GM12878 (cell line): ENCODE measurements around the gene CLTCL1. TPM values are rescaled to one million over a fixed set of nuclear protein-coding genes. Genes with fewer than 3 reads are reported as not detected.

Source experiments
- ATAC-seq: fragments of 200-7000 bp; cut with Tn5 transposase; 3 replicates; pipeline ENCODE4 v1.9.1; 2020; ENCODE audit warnings: mild to moderate bottlenecking, moderate library complexity
- BruUV-seq: library from RNA; stranded (reverse); fragments of 400-500 nt; replicated peaks from 2 replicates; lab custom pipeline; 2021; lab: Mats Ljungman, UMichigan
- CTCF ChIA-PET: fragments of 300-600 bp; sonication (Branson Sonifier 250); formaldehyde crosslinking; extraction: SDS; loops from one replicate; lab custom pipeline; 2021; ENCODE audit warnings: inconsistent platforms; lab: Yijun Ruan, JAX
- POLR2A ChIA-PET: fragments of 350-600 bp; formaldehyde crosslinking; extraction: SDS; loops from one replicate; lab custom pipeline; 2021; ENCODE audit warnings: inconsistent platforms; lab: Charles Lee
- RAD21 ChIA-PET: fragments of 300-600 bp; sonication (Branson Sonifier 250); formaldehyde crosslinking; loops from one replicate; lab custom pipeline; 2023; ENCODE audit warnings: antibody characterized with exemption; ENCODE audit not compliant: unreplicated experiment; lab: Charles Lee
- SMC1A ChIA-PET: fragments of 300-600 bp; sonication (Branson Sonifier 250); formaldehyde crosslinking; loops from one replicate; lab custom pipeline; 2023; ENCODE audit not compliant: unreplicated experiment, uncharacterized antibody; lab: Charles Lee
- DNase-seq: peaks from one replicate; pipeline ENCODE4 v3.0.0-alpha.2; 2011; ENCODE audit warnings: low read depth, low spot score
- FAIRE-seq: peaks from 3 replicates; lab custom pipeline; 2011; peaks lifted over from hg19 to GRCh38; lab: Jason Lieb, UNC
- H2AFZ ChIP-seq: 2 replicates; pipeline ENCODE4 v1.6.0; 2011; ENCODE audit warnings: low read depth, low read length, control low read depth; ENCODE audit not compliant: control insufficient read depth
- H3K27ac ChIP-seq: 2 replicates; pipeline ENCODE4 v1.5.1; 2011; ENCODE audit warnings: control low read depth; ENCODE audit not compliant: control insufficient read depth, insufficient read depth
- H3K27me3 ChIP-seq, 2 experiments: replicated peaks in 1 of 2; 2 replicates each; pipeline versions ENCODE4 v1.6.0 to v1.6.1; 2011; ENCODE audit warnings: low read length in 1 of 2; ENCODE audit not compliant: control insufficient read depth in 2 of 2, insufficient read depth in 2 of 2
- H3K36me3 ChIP-seq, 2 experiments: 2 replicates each; pipeline ENCODE4 v1.5.1; 2011; ENCODE audit warnings: low read length in 1 of 2; ENCODE audit not compliant: control insufficient read depth in 2 of 2, insufficient read depth in 2 of 2
- H3K4me1 ChIP-seq: 2 replicates; pipeline ENCODE4 v1.6.1; 2011; ENCODE audit warnings: mild to moderate bottlenecking, low read length, moderate library complexity, mixed read lengths; ENCODE audit not compliant: control insufficient read depth, insufficient read depth
- H3K4me2 ChIP-seq: 2 replicates; pipeline ENCODE4 v1.6.0; 2011; ENCODE audit warnings: control low read depth; ENCODE audit not compliant: control insufficient read depth, insufficient read depth
- H3K4me3 ChIP-seq: fragments of 200-600 bp; sonication (generic); 2 replicates; pipeline ENCODE4 v1.5.1; 2016
- H3K79me2 ChIP-seq: 2 replicates; pipeline ENCODE4 v1.6.0; 2011; ENCODE audit warnings: low read length; ENCODE audit not compliant: control insufficient read depth, insufficient read depth
- H3K9ac ChIP-seq: 2 replicates; pipeline ENCODE4 v1.8.0; 2011; ENCODE audit warnings: low read length, control low read depth, mixed read lengths; ENCODE audit not compliant: control insufficient read depth, insufficient read depth
- H3K9me3 ChIP-seq: replicated peaks from 3 replicates; pipeline ENCODE4 v1.5.1; 2011; ENCODE audit warnings: mild to moderate bottlenecking, low read length; ENCODE audit not compliant: control insufficient read depth, insufficient read depth
- H4K20me1 ChIP-seq: 2 replicates; pipeline ENCODE4 v1.6.0; 2011; ENCODE audit not compliant: control insufficient read depth, insufficient read depth
- CHD1 ChIP-seq: IDR thresholded peaks from 2 replicates; pipeline ENCODE4 v1.6.1; 2012; ENCODE audit warnings: low read depth, low read length, improper control_type of control experiment
- EGR1 ChIP-seq, 2 experiments: IDR thresholded peaks; 1 replicate in 1 of 2; 2 replicates in 1 of 2; pipeline ENCODE4 v1.6.1; 2011 to 2012; ENCODE audit warnings: low read depth in 2 of 2, low read length in 2 of 2, borderline replicate concordance in 1 of 2, mild to moderate bottlenecking in 1 of 2, moderate library complexity in 1 of 2
- FOXM1 ChIP-seq: IDR thresholded peaks from 2 replicates; pipeline ENCODE4 v1.6.1; 2012; ENCODE audit warnings: low read depth, mild to moderate bottlenecking, inconsistent platforms, low read length, moderate library complexity
- IKZF2 ChIP-seq, 2 experiments: fragments of 450-650 bp; IDR thresholded peaks; 2 replicates each; pipeline ENCODE4 v1.6.1; 2017; ENCODE audit warnings: mild to moderate bottlenecking in 2 of 2, moderate library complexity in 2 of 2
- JUNB ChIP-seq: IDR thresholded peaks from 2 replicates; pipeline ENCODE4 v1.6.1; 2016; ENCODE audit warnings: antibody characterized with exemption, mild to moderate bottlenecking
- PAX8 ChIP-seq: fragments of 450-650 bp; IDR thresholded peaks from 2 replicates; pipeline ENCODE4 v1.6.1; 2017; ENCODE audit warnings: mild to moderate bottlenecking, moderate library complexity
- YBX1 ChIP-seq: fragments of 450-650 bp; IDR thresholded peaks from 2 replicates; pipeline ENCODE4 v1.6.1; 2016; ENCODE audit warnings: antibody characterized with exemption
- WGBS: methylation state at CpG from one replicate; pipeline ENCODE4 v1.1.6; 2016; ENCODE audit warnings: low lambda C conversion rate; ENCODE audit not compliant: insufficient replicate concordance, insufficient coverage; ENCODE audit errors: missing lambda C conversion rate; 5-methylcytosine and 5-hydroxymethylcytosine counted together
- in situ Hi-C: fragments of 300-500 bp; cut with MboI; formaldehyde crosslinking; loops from 9 replicates; pipeline ENCODE4 v1.14.3; 2018; ENCODE audit warnings: mixed read lengths
- intact Hi-C: fragments of 100-400 bp; cut with micrococcal nuclease; formaldehyde crosslinking; loops from one replicate; pipeline ENCODE4 v1.14.2; 2022; ENCODE audit not compliant: unreplicated experiment
- polyA plus RNA-seq, 11 experiments: library from polyadenylated mRNA; depleted of rRNA in 4 of 11; unstranded in 6 of 11; stranded (reverse) in 5 of 11; fragments of >200 nt; fragmentation: Nextera tagmentation in 4 of 11; fragmentation: Illumina TruSeq in 1 of 11; extraction: Ambion mirVana in 4 of 11; extraction: Trizol in 1 of 11; gene quantifications; 1 replicate in 1 of 11; 2 replicates in 10 of 11; pipeline versions ENCODE4 v1.2.1 to v1.2.3, GENCODE V29; 2011 to 2016; ENCODE audit warnings: inconsistent platforms in 2 of 11, missing spikeins in 2 of 11, low read depth in 1 of 11
- total RNA-seq, 4 experiments: library from RNA; depleted of rRNA in 3 of 4; stranded (reverse); fragments of >200 nt in 3 of 4; fragmentation: Illumina TruSeq in 1 of 4; extraction: Trizol in 1 of 4; gene quantifications; 2 replicates each; pipeline versions ENCODE4 v1.2.1 to v1.2.3, GENCODE V29; 2013 to 2021
- TF ChIP-seq, protein P1 (sequence below): IDR thresholded peaks from 2 replicates; pipeline ENCODE4 v1.6.1; 2012; ENCODE audit warnings: low read depth, low read length, improper control_type of control experiment

Gene CLTCL1
- total and polyA plus RNA-seq, 10 of the 15 experiments (the other 5 are each of a cell fraction or from before 2014, with no cell fraction given), result under 0.01 to 0.35 (median 0.12) TPM; not detected in 2

DNA sequence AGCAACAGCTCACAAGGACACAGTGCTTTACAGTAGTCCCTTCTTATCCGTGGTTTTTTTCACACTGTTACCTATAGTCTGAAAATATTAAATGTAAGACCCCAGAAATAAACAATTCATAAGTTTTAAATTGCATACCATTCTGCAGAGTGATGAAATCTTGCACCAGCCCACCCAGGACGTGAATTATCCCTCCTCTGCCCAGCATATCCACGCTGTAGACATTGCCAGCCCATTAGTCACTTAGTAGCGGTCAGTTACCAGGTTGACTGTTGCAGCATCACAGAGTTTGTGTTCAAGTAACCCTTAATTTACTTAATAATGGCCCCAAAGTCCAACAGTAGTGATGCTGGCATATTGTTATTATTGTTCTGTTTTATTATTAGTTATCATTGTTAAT lies 3.6 kb downstream of the CLTCL1 start:
- Histone ChIP-seq H3K4me2 (no peak overlapping the region), H4K20me1 (no peaks in the 10 kb centered on the region), H3K4me3 (no peak overlapping the region), H2AFZ (no peak overlapping the region), H3K79me2 (no peaks in the 10 kb centered on the region), H3K9ac (no peak overlapping the region), H3K36me3 (no peaks in the 10 kb centered on the region), H3K27me3 (peaks cover 7 to 15% of the 10 kb centered on the region in 2 experiments), H3K9me3 (no peaks in the 10 kb centered on the region), H3K27ac (no peak overlapping the region), H3K4me1 (peaks cover 9% of the 10 kb centered on the region)
- intact Hi-C loops, result no loop called here
- ATAC-seq, result no peak
- ChIA-PET CTCF (interaction anchor here (0.6 to 1.2 kb wide), 3 partner anchors 17 to 186 kb away, joined by 3 to 4 read pairs (median 3); no protein-coding TSS in a partner anchor), SMC1A (no interaction called here), POLR2A (no interaction called here), RAD21 (no interaction called here)
- no TSS peak for BruUV-seq
- WGBS, result 5% methylated on average over 4 of the region's 4 CpGs
- in situ Hi-C loops, result no loop called here
- DNase-seq, result no peak
- no peak for FAIRE-seq
- TF ChIP-seq CHD1 (no peak), PAX8 (no peak)
- TF ChIP-seq, protein P1, sequence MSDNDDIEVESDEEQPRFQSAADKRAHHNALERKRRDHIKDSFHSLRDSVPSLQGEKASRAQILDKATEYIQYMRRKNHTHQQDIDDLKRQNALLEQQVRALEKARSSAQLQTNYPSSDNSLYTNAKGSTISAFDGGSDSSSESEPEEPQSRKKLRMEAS, result no peak
- TF ChIP-seq, all 136 proteins: peak for 0

DNA sequence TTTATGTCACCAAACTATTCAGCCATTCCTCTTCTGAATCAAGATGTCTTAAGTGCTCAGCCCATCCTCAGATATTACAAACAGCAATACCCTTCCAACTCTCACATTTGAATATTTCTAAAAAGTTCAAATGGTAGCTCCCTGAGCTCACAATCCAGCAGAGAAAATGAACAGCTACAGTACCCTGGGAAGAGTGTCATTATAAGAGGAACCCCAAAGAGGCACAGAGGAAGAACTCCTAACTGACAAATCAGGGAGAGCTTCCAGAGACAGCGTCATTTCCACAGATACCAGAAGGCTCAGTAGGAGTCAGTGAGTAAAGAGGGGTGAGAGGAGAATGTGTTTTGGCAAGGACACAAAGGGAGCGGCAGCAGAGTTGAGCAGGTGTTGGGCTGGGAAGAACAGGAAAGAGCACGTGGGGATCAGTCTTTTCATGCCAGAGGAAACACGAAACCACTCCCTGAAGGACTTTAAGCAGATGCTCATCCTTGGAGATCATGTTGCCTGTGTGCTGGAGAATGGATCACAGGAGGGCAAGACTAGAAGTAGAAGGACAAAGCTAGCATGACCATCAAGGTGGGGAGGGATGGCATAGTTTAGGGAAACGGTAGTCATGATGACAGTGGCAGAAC lies 4.3 kb downstream of the CLTCL1 start:
- intact Hi-C loops (no loop called here), in situ Hi-C loops (no loop called here)
- H3K27me3 ChIP-seq, result peaks cover 7 to 15% of the 10 kb centered on the region in 2 experiments
- DNase-seq (no peak), FAIRE-seq (no peak), ATAC-seq (no peak)
- no peaks in the 10 kb centered on the region for H4K20me1 ChIP-seq
- no peaks in the 10 kb centered on the region for H3K36me3 ChIP-seq
- ChIA-PET CTCF (interaction anchor here (0.6 to 1.2 kb wide), 5 partner anchors 12 to 187 kb away, joined by 3 to 5 read pairs (median 4); no protein-coding TSS in a partner anchor), RAD21 (no interaction called here), POLR2A (no interaction called here), SMC1A (interaction anchor here (1.2 kb wide), 1 partner anchor 108 kb away, joined by 3 read pairs; the partner anchor contains the start of gene SLC25A1)
- 27% methylated on average over 5 of the region's 5 CpGs for WGBS
- H3K27ac ChIP-seq, result no peak overlapping the region
- peaks cover 7% of the 10 kb centered on the region for H3K4me1 ChIP-seq
- TF ChIP-seq JUNB (no peak), YBX1 (no peak), IKZF2 (IDR thresholded peaks at IDR 0.05) (no peak), FOXM1 (no peak), EGR1 (IDR thresholded peaks at IDR 0.05; ENCODE audit: borderline replicate concordance in 1 of 2, low read depth in 2 of 2, low read length in 2 of 2) (no peak)
- H3K4me2 ChIP-seq, result no peak overlapping the region
- no TSS peak for BruUV-seq
- no peak overlapping the region for H3K4me3 ChIP-seq
- no peaks in the 10 kb centered on the region for H3K9me3 ChIP-seq
- H3K79me2 ChIP-seq, result no peaks in the 10 kb centered on the region
- no peak overlapping the region for H2AFZ ChIP-seq
- H3K9ac ChIP-seq, result no peak overlapping the region
